ENCODE data around the gene HES3.

The HES3 gene

GRCh38 chr1:6287431-6287886, 43.5 kb downstream of the HES3 start:
- DNase-seq (ENCODE audit: low read depth): no peak
- no peak overlapping the region for H3K4me3 ChIP-seq (ENCODE audit: low read depth, low read length)
- TF ChIP-seq CTCF (conservative IDR thresholded peaks at IDR 0.05; ENCODE audit: low read depth, low read length): no peak

GRCh38 chr1:6288026-6288425, 44.0 kb downstream of the HES3 start:
- no peak overlapping the region for H3K4me3 ChIP-seq (ENCODE audit: low read depth, low read length)
- TF ChIP-seq CTCF (conservative IDR thresholded peaks at IDR 0.05; ENCODE audit: low read depth, low read length): no peak
- no peak for DNase-seq (ENCODE audit: low read depth)

GRCh38 chr1:6288665-6289064, 44.7 kb downstream of the HES3 start:
- DNase-seq (ENCODE audit: low read depth): no peak
- no peak for TF ChIP-seq CTCF (conservative IDR thresholded peaks at IDR 0.05; ENCODE audit: low read depth, low read length)
- H3K4me3 ChIP-seq (ENCODE audit: low read depth, low read length): no peak overlapping the region

- no peak for TF ChIP-seq CTCF (conservative IDR thresholded peaks at IDR 0.05; ENCODE audit: low read depth, low read length)
- H3K4me3 ChIP-seq (ENCODE audit: low read depth, low read length): no peak overlapping the region
- DNase-seq (ENCODE audit: low read depth): no peak
Measured at GRCh38 chr1:6292102-6292501, 48.1 kb downstream of the HES3 start.

GRCh38 chr1:6294080-6294889, 50.3 kb downstream of the HES3 start:
- DNase-seq (ENCODE audit: low read depth): no peak
- H3K4me3 ChIP-seq (ENCODE audit: low read depth, low read length): no peak overlapping the region
- TF ChIP-seq CTCF (conservative IDR thresholded peaks at IDR 0.05; ENCODE audit: low read depth, low read length): no peak

- DNase-seq (ENCODE audit: low read depth): no peak
- H3K4me3 ChIP-seq (ENCODE audit: low read depth, low read length): no peak overlapping the region
- no peak for TF ChIP-seq CTCF (conservative IDR thresholded peaks at IDR 0.05; ENCODE audit: low read depth, low read length)
Measured at GRCh38 chr1:6294890-6295556, 51.0 kb downstream of the HES3 start.
